Keratinocyte (primary cell): Measurements from ENCODE around the gene RAE1. TPM values are rescaled to one million over a fixed set of nuclear protein-coding genes. Genes with fewer than 3 reads are reported as not detected.

ENCODE experiments used
- DNase-seq: peaks from one replicate; pipeline ENCODE4 v3.0.0-alpha.2; 2011; ENCODE audit warnings: low read depth, missing footprints, low spot score
- FAIRE-seq: peaks from 2 replicates; lab custom pipeline; 2011; peaks lifted over from hg19 to GRCh38; lab: Jason Lieb, UNC
- H2AFZ ChIP-seq: 2 replicates; pipeline ENCODE4 v1.6.0; 2012; ENCODE audit warnings: low read length, control low read depth, inconsistent platforms; ENCODE audit not compliant: control insufficient read depth
- H3K27ac ChIP-seq: 2 replicates; pipeline ENCODE4 v1.5.1; 2011; ENCODE audit warnings: low read length; ENCODE audit not compliant: control insufficient read depth, insufficient read depth
- H3K27me3 ChIP-seq: 3 replicates; pipeline ENCODE4 v1.6.0; 2011; ENCODE audit warnings: low read length; ENCODE audit not compliant: control insufficient read depth, insufficient read depth; ENCODE audit errors: extremely low read depth
- H3K36me3 ChIP-seq, 2 experiments: 2 replicates in 1 of 2; 3 replicates in 1 of 2; pipeline ENCODE4 v1.5.1; 2011; ENCODE audit warnings: low read length in 2 of 2, mild to moderate bottlenecking in 1 of 2; ENCODE audit not compliant: control insufficient read depth in 2 of 2, insufficient read depth in 2 of 2; ENCODE audit errors: extremely low read depth in 1 of 2
- H3K4me1 ChIP-seq: 3 replicates; pipeline ENCODE4 v1.5.1; 2011; ENCODE audit warnings: low read length; ENCODE audit not compliant: control insufficient read depth, insufficient read depth; ENCODE audit errors: extremely low read depth
- H3K4me2 ChIP-seq: 3 replicates; pipeline ENCODE4 v1.6.0; 2011; ENCODE audit warnings: low read depth, low read length; ENCODE audit not compliant: control insufficient read depth, insufficient read depth; ENCODE audit errors: extremely low read depth
- H3K4me3 ChIP-seq, 3 experiments: fragments of 200-600 bp in 1 of 3; sonication (generic) in 1 of 3; 2 replicates in 2 of 3; 3 replicates in 1 of 3; pipeline ENCODE4 v1.5.1; 2011 to 2016; ENCODE audit warnings: low read length in 3 of 3, mild to moderate bottlenecking in 3 of 3, control low read depth in 2 of 3, inconsistent platforms in 1 of 3, low read depth in 1 of 3, mixed read lengths in 1 of 3, mixed run types in 1 of 3, moderate library complexity in 1 of 3; ENCODE audit not compliant: control insufficient read depth in 2 of 3, insufficient read depth in 2 of 3; ENCODE audit errors: extremely low read depth in 1 of 3
- H3K79me2 ChIP-seq: 2 replicates; pipeline ENCODE4 v1.6.0; 2012; ENCODE audit warnings: low read length; ENCODE audit not compliant: control insufficient read depth, insufficient read depth
- H3K9ac ChIP-seq: 3 replicates; pipeline ENCODE4 v1.6.0; 2011; ENCODE audit warnings: low read length; ENCODE audit not compliant: control insufficient read depth, insufficient read depth; ENCODE audit errors: extremely low read depth
- H3K9me1 ChIP-seq: 3 replicates; pipeline ENCODE4 v1.6.0; 2011; ENCODE audit warnings: low read length; ENCODE audit not compliant: control insufficient read depth, insufficient read depth; ENCODE audit errors: extremely low read depth
- H3K9me3 ChIP-seq: 2 replicates; pipeline ENCODE4 v1.5.1; 2012; ENCODE audit warnings: low read depth, low read length; ENCODE audit not compliant: control insufficient read depth
- H4K20me1 ChIP-seq: 3 replicates; pipeline ENCODE4 v1.6.0; 2011; ENCODE audit warnings: low read length; ENCODE audit not compliant: control insufficient read depth, insufficient read depth; ENCODE audit errors: extremely low read depth
- EZH2 ChIP-seq: IDR thresholded peaks from one replicate; pipeline ENCODE4 v1.6.1; 2012; ENCODE audit warnings: inconsistent platforms, mild to moderate bottlenecking, low read length, moderate library complexity
- dilution Hi-C: fragments of 300-500 bp; cut with MboI; formaldehyde crosslinking; loops from one replicate; pipeline ENCODE4 v1.7.0; 2020; ENCODE audit warnings: low sequenced_read_pairs; ENCODE audit not compliant: extremely low pct_ligation_motif_present
- polyA plus RNA-seq, 5 experiments: library from polyadenylated mRNA; depleted of rRNA in 3 of 5; stranded (reverse) in 3 of 5; stranded (forward) in 1 of 5; unstranded in 1 of 5; fragments of >200 nt; gene quantifications; 1 replicate in 1 of 5; 2 replicates in 3 of 5; 3 replicates in 1 of 5; pipeline versions ENCODE4 v1.2.1 to v1.2.3, GENCODE V29; 2011 to 2012; ENCODE audit warnings: missing spikeins in 2 of 5, low read depth in 1 of 5, low replicate concordance in 1 of 5
- TF ChIP-seq, protein P1 (sequence below), 3 experiments: IDR thresholded peaks in 1 of 3; conservative IDR thresholded peaks in 1 of 3; optimal IDR thresholded peaks in 1 of 3; 2 replicates in 2 of 3; 3 replicates in 1 of 3; pipeline versions ENCODE3 to v1.5.1; 2011; ENCODE audit warnings: low read length in 3 of 3, mild to moderate bottlenecking in 3 of 3, moderate library complexity in 2 of 3, control low read depth in 1 of 3, inconsistent platforms in 1 of 3; ENCODE audit not compliant: insufficient read depth in 2 of 3; ENCODE audit errors: extremely low read depth in 1 of 3

The RAE1 gene
- polyA plus RNA-seq, 1 donor (not counting 4 experiments of a cell fraction or from before 2014, with no cell fraction given), result 32.4 TPM

DNA sequence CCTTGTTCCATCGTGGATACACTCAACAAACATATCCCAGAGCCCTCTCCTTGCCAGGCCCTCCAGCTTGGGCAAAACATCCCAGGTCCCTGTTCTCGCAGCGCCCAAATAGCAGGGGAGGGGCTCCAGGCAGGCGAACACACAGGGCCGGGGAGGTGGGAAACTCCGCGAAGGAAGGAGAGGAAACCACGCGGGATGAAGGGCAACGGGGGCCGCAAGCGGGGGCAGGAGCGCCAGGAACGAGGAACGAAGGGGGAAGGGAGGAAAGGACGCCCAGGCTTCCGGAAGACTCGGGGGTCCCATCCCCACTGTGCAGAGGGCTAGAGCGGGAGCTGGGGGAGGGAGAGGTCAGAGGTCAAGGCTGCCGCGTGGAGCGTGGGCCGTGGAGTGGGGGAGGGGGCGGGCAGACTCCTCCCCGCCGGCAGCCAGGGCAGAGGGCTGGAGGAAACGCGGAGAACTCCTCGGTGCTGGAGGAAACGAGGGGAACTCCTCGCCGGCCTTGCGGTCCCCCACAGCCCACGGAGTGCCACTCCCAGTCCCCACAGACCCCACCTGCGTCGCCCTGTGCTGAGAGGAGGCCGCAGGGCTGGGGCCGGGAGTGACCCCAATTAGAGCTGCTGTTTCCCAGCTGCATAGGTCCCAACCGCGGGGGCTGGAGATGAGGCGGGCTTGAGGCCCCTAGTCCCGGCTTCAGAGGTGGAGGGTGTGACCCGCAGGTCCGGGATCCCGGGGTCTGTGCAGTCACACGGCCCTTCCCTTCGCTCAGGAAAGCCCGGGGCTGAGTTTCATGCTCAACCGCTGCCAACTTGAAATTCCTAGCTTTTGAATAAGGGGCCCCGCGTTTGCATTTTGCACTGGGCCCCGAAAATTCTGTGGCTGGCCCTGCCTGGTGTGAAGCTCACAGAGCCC is 38.9 kb downstream of the RAE1 start:
- Histone ChIP-seq H3K9me1 (no peaks in the 10 kb centered on the region), H2AFZ (peak overlapping the region; percentile 60), H3K36me3 (peaks cover 0 to 6% of the 10 kb centered on the region in 2 experiments), H3K4me1 (peaks cover 21% of the 10 kb centered on the region), H3K27me3 (no peaks in the 10 kb centered on the region), H4K20me1 (no peaks in the 10 kb centered on the region), H3K9ac (peak overlapping the region; percentile 65), H3K79me2 (no peaks in the 10 kb centered on the region), H3K4me3 (peak overlapping the region in 2 of 3 experiments; percentile 37 to 38), H3K9me3 (no peaks in the 10 kb centered on the region), H3K27ac (peak overlapping the region; percentile 36), H3K4me2 (peak overlapping the region; percentile 66)
- DNase-seq (no peak), FAIRE-seq (no peak)
- dilution Hi-C loops, result no loop called here
- TF ChIP-seq EZH2, result no peak

DNA sequence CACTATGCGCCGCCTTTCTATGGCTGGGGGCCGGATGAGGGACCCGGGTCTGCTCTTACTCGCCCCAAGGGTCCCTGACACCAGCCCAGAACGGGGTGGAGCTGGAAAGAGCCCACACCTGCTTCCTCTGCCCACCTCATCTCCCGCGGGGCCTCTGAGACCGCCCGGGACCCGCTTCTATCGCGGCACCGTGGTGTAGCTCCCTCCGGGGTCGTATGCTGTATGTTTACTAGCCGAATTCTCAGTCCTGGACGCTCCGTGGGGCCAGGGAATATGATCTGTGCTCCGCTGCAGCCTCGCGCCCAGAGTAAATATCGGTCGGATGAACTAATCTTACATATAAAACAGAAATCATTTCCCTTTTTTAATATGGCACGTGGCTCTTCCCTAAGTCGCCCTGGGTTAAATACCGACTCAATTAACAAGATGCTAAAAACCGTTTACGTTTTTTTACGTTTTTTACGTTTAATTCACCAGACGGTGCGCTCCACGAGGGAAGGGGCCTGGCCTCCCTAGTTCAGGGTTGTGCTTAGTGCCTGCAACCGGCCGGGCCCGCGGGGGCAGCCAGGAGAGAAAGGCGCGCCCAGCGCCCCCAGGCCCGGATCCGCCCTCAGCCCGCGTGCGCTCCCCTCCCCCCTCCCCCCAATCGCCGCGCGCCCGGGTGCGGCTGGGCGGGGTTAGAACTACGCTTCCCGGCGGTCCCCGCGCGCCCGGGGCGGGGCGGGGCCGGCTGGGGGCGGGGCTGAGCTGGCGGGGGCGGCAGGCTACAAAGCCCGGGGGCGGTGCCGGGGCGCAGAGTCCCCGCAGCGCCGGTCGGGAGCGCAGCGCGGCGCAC is 39.8 kb downstream of the RAE1 start, which contains the start of gene RBM38:
Gene RBM38 (plus strand): TSS at position 793 of the 835 bp plus-strand sequence. CDS start 186 bp downstream, outside the sequence.
- dilution Hi-C loops, result no loop called here
- Histone ChIP-seq H3K9ac (peak within 1 kb of the TSS; percentile 56), H4K20me1 (no peaks in the 10 kb centered on the region), H3K36me3 (peaks cover 0 to 6% of the 10 kb centered on the region in 2 experiments), H3K4me3 (peak within 1 kb of the TSS; percentile 51 to 64 (median 62)), H3K9me3 (no peaks in the 10 kb centered on the region), H3K27ac (peak within 1 kb of the TSS; percentile 36), H3K4me2 (peak within 1 kb of the TSS; percentile 83), H3K9me1 (no peaks in the 10 kb centered on the region), H2AFZ (peak within 1 kb of the TSS; percentile 70), H3K27me3 (no peaks in the 10 kb centered on the region), H3K79me2 (no peaks in the 10 kb centered on the region), H3K4me1 (peaks cover 21% of the 10 kb centered on the region)
- DNase-seq, result no peak
- no peak for FAIRE-seq
- TF ChIP-seq EZH2, result no peak
- TF ChIP-seq, protein P1, sequence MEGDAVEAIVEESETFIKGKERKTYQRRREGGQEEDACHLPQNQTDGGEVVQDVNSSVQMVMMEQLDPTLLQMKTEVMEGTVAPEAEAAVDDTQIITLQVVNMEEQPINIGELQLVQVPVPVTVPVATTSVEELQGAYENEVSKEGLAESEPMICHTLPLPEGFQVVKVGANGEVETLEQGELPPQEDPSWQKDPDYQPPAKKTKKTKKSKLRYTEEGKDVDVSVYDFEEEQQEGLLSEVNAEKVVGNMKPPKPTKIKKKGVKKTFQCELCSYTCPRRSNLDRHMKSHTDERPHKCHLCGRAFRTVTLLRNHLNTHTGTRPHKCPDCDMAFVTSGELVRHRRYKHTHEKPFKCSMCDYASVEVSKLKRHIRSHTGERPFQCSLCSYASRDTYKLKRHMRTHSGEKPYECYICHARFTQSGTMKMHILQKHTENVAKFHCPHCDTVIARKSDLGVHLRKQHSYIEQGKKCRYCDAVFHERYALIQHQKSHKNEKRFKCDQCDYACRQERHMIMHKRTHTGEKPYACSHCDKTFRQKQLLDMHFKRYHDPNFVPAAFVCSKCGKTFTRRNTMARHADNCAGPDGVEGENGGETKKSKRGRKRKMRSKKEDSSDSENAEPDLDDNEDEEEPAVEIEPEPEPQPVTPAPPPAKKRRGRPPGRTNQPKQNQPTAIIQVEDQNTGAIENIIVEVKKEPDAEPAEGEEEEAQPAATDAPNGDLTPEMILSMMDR (optimal IDR thresholded peaks at IDR 0.05 in 1 of 3, IDR thresholded peaks at IDR 0.05 in 1 of 3, conservative IDR thresholded peaks at IDR 0.05 in 1 of 3; ENCODE audit: extremely low read depth in 1 of 3, insufficient read depth in 2 of 3, low read length in 3 of 3), result no peak
